Activated CD8-positive, alpha-beta T cell treated with anti-CD3 and anti-CD28 coated beads for 36 hours (primary cell): ENCODE measurements around the gene INSIG1. TPM values are rescaled to one million over a fixed set of nuclear protein-coding genes. Genes with fewer than 3 reads are reported as not detected.

Experiments
- ATAC-seq: fragments of 200-7000 bp; cut with Tn5 transposase; one replicate; pipeline ENCODE4 v1.10.0; 2021; ENCODE audit warnings: mild to moderate bottlenecking, moderate library complexity
- CTCF ChIA-PET: fragments of 350-600 bp; sonication (Branson Sonifier 250); formaldehyde crosslinking; loops from one replicate; lab custom pipeline; 2021; ENCODE audit warnings: antibody characterized with exemption; lab: Charles Lee
- POLR2A ChIA-PET: fragments of 350-600 bp; sonication (Branson Sonifier 250); formaldehyde crosslinking; loops from one replicate; lab custom pipeline; 2021; ENCODE audit warnings: antibody characterized with exemption; lab: Charles Lee
- DNase-seq: peaks from one replicate; pipeline ENCODE4 v3.0.0-alpha.2; 2020
- H3K27ac Mint-ChIP-seq: one replicate; pipeline ENCODE4 v1.8.0; 2021; ENCODE audit warnings: mild to moderate bottlenecking, mixed read lengths
- H3K27me3 Mint-ChIP-seq: one replicate; pipeline ENCODE4 v1.8.0; 2021; ENCODE audit warnings: mixed read lengths
- H3K36me3 Mint-ChIP-seq: one replicate; pipeline ENCODE4 v1.8.0; 2021; ENCODE audit warnings: low read depth, mixed read lengths
- H3K4me1 Mint-ChIP-seq: one replicate; pipeline ENCODE4 v1.8.0; 2021; ENCODE audit warnings: low read depth, mixed read lengths
- H3K4me3 Mint-ChIP-seq: one replicate; pipeline ENCODE4 v1.8.0; 2021; ENCODE audit warnings: mild to moderate bottlenecking, moderate library complexity, mixed read lengths
- H3K9me3 Mint-ChIP-seq: one replicate; pipeline ENCODE4 v1.8.0; 2021; ENCODE audit warnings: mixed read lengths
- CTCF ChIP-seq: fragments of 200-600 bp; IDR thresholded peaks from one replicate; pipeline ENCODE4 v1.8.0; 2022; ENCODE audit warnings: antibody characterized with exemption, mild to moderate bottlenecking
- intact Hi-C: fragments of 100-400 bp; cut with micrococcal nuclease; formaldehyde crosslinking; loops from one replicate; pipeline ENCODE4 v1.10.0; 2022
- total RNA-seq, 2 experiments: library from RNA; stranded (reverse); gene quantifications; one replicate each; pipeline ENCODE4 v1.2.3, GENCODE V29; 2021

Gene INSIG1
- total RNA-seq, 2 experiments from 2014 or later, result 92.2 to 98.0 TPM

- ChIA-PET POLR2A (no interaction called here), CTCF (no interaction called here)
- Mint-ChIP-seq H3K9me3 (no peaks in the 10 kb centered on the region), H3K4me1 (peaks cover 6% of the 10 kb centered on the region), H3K27me3 (peaks cover 2% of the 10 kb centered on the region), H3K36me3 (no peaks in the 10 kb centered on the region), H3K27ac (no peak overlapping the region), H3K4me3 (no peak overlapping the region)
- no peak for DNase-seq
- TF ChIP-seq CTCF, result no peak
- ATAC-seq, result no peak
- intact Hi-C loops, result no loop called here
These were observed 28.6 kb upstream of the INSIG1 start for GRCh38 chr7:155268921-155269650.

GRCh38 chr7:155269766-155270585, 27.7 kb upstream of the INSIG1 start:
- POLR2A ChIA-PET, result no interaction called here
- H3K27me3 Mint-ChIP-seq, result peaks cover 2% of the 10 kb centered on the region
- intact Hi-C loops, result no loop called here
- no peaks in the 10 kb centered on the region for H3K9me3 Mint-ChIP-seq
- CTCF ChIA-PET, result no interaction called here
- H3K36me3 Mint-ChIP-seq, result no peaks in the 10 kb centered on the region
- no peak overlapping the region for H3K4me3 Mint-ChIP-seq
- no peak for ATAC-seq
- peaks cover 6% of the 10 kb centered on the region for H3K4me1 Mint-ChIP-seq
- no peak overlapping the region for H3K27ac Mint-ChIP-seq
- DNase-seq, result no peak
- TF ChIP-seq CTCF, result no peak

- Mint-ChIP-seq H3K36me3 (no peaks in the 10 kb centered on the region), H3K4me3 (no peak overlapping the region), H3K27ac (no peak overlapping the region), H3K4me1 (peaks cover 6% of the 10 kb centered on the region), H3K9me3 (no peaks in the 10 kb centered on the region), H3K27me3 (peaks cover 2% of the 10 kb centered on the region)
- no peak for DNase-seq
- ChIA-PET POLR2A (no interaction called here), CTCF (no interaction called here)
- no peak for TF ChIP-seq CTCF
- ATAC-seq, result no peak
- intact Hi-C loops, result no loop called here
These were observed 26.8 kb upstream of the INSIG1 start for GRCh38 chr7:155270861-155271260.

- H3K4me1 Mint-ChIP-seq, result peaks cover 6% of the 10 kb centered on the region
- H3K36me3 Mint-ChIP-seq, result no peaks in the 10 kb centered on the region
- DNase-seq (no peak), ATAC-seq (no peak)
- H3K4me3 Mint-ChIP-seq, result no peak overlapping the region
- peaks cover 9% of the 10 kb centered on the region for H3K27me3 Mint-ChIP-seq
- H3K27ac Mint-ChIP-seq, result no peak overlapping the region
- intact Hi-C loops, result no loop called here
- no peak for TF ChIP-seq CTCF
- no peaks in the 10 kb centered on the region for H3K9me3 Mint-ChIP-seq
- ChIA-PET POLR2A (interaction anchor here (0.6 to 1.7 kb wide), 2 partner anchors 22 to 50 kb away, joined by 3 to 5 read pairs; no protein-coding TSS in a partner anchor), CTCF (interaction anchor here (0.8 to 0.9 kb wide), 2 partner anchors 12 to 70 kb away, joined by 3 to 4 read pairs; no protein-coding TSS in a partner anchor)
These were observed 22.9 kb upstream of the INSIG1 start for GRCh38 chr7:155274633-155275355.
